ENCODE measurements around the gene C21orf58. TPM values are rescaled to one million over a fixed set of nuclear protein-coding genes. Genes with fewer than 3 reads are reported as not detected.
A peak's percentile ranks its signal among the peaks of the same experiment; 100 is the strongest.

Gene C21orf58
- total and polyA plus RNA-seq, 2 experiments from 2014 or later: 17.7 to 23.9 TPM

GRCh38 chr21:46324390-46325072 lies 861 bp upstream of the C21orf58 start:
- Mint-ChIP-seq H3K36me3 (ENCODE audit: low read depth) (peaks cover 53% of the 10 kb centered on the region), H3K9me3 (0 out of 3 replicates have a peak, but pooled peaks cover 4% of the 10 kb centered on the region), H3K27me3 (ENCODE audit: insufficient read depth, low read depth, poor library complexity) (peaks cover 11% of the 10 kb centered on the region), H3K4me3 (peak overlapping the region; percentile 97), H3K27ac (no peak overlapping the region), H3K4me1 (peaks cover 32% of the 10 kb centered on the region)
- Histone ChIP-seq H4K20me1 (replicated peaks; ENCODE audit: insufficient read depth) (peaks cover 36% of the 10 kb centered on the region), H3K27ac (ENCODE audit: low read depth) (peak overlapping the region; percentile 99), H3K4me1 (ENCODE audit: insufficient read depth) (peaks cover 25% of the 10 kb centered on the region), H3K4me3 (peak overlapping the region; percentile 98), H2AFZ (peak overlapping the region; percentile 76), H3K79me2 (replicated peaks; ENCODE audit: insufficient read depth) (peaks cover 71% of the 10 kb centered on the region), H3K4me2 (peak overlapping the region; percentile 93), H3F3A (replicated peaks; ENCODE audit: low read depth) (peaks cover 19% of the 10 kb centered on the region), H3K9me2 (ENCODE audit: insufficient read depth) (no peaks in the 10 kb centered on the region), H3K36me3 (ENCODE audit: insufficient read depth) (peaks cover 15% of the 10 kb centered on the region; the same call in 1 of the 2 replicates), H3K27me3 (ENCODE audit: insufficient read depth) (no peaks in the 10 kb centered on the region)
- ATAC-seq (peak; percentile 53), DNase-seq (ENCODE audit: low spot score) (peak; percentile 83)
- TF ChIP-seq POLR2AphosphoS5 (IDR thresholded peaks at IDR 0.05; ENCODE audit: low read depth): peak; percentile 58; the same call in 1 of the 2 replicates
- TF ChIP-seq EZH2 (IDR thresholded peaks at IDR 0.05; ENCODE audit: low read depth, unreplicated experiment): no peak
- no peak for TF ChIP-seq JUNB (IDR thresholded peaks at IDR 0.05; ENCODE audit: unreplicated experiment)
- no peak for TF ChIP-seq REST (IDR thresholded peaks at IDR 0.05; ENCODE audit: unreplicated experiment)
- TF ChIP-seq EZH2phosphoT487 (IDR thresholded peaks at IDR 0.05; ENCODE audit: unreplicated experiment): no peak
- TF ChIP-seq CREB1 (CRISPR knock-in tag; IDR thresholded peaks at IDR 0.05; ENCODE audit: low read depth): no peak
- no peak for TF ChIP-seq ETS1 (IDR thresholded peaks at IDR 0.05)
- no peak for TF ChIP-seq CTCF (conservative IDR thresholded peaks at IDR 0.05; ENCODE audit: low read depth in 2 of 2)
- no peak for TF ChIP-seq STAT1 (IDR thresholded peaks at IDR 0.05; ENCODE audit: unreplicated experiment)

Data from GM23338 (cell line).